GM12865 (cell line): ENCODE measurements around the gene WDR73.
"Not testable (repeated sequence)": the region's sequence is repeated elsewhere in the genome, so short reads cannot be mapped to it uniquely, and the experiment has no call there.

Experiments
- DNase-seq: peaks from one replicate; pipeline ENCODE4 v3.0.0; 2010; ENCODE audit warnings: low read depth
- H3K4me3 ChIP-seq: 2 replicates; pipeline ENCODE4 v1.5.1; 2011; ENCODE audit warnings: mild to moderate bottlenecking, low read depth, low read length, control low read depth
- CTCF ChIP-seq: IDR thresholded peaks from 2 replicates; pipeline ENCODE4 v1.5.1; 2011; ENCODE audit warnings: low read length, control low read depth, low read depth, inconsistent platforms; ENCODE audit not compliant: insufficient read depth; ENCODE audit errors: missing control alignments

The WDR73 gene

DNA sequence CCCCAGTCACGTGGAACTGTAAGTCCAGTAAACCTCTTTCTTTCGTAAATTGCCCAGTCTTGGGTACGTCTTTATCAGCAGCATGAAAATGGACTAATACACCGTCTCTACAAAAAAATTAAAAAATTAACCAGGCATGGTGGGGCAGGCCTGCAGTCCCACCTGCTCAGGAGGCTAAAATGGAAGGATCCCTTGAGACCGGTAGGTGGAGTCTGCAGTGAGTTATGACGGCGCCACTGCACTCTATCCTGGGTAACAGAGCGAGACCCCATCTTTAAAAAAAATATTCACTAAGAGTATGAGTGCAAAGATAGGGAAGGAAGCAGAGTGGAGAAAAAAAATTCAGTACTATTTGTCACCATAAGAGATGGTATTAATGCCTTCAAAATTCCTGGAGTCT is 36.3 kb upstream of the WDR73 start:
- no peak overlapping the region for H3K4me3 ChIP-seq
- no peak for TF ChIP-seq CTCF
- DNase-seq, result no peak

DNA sequence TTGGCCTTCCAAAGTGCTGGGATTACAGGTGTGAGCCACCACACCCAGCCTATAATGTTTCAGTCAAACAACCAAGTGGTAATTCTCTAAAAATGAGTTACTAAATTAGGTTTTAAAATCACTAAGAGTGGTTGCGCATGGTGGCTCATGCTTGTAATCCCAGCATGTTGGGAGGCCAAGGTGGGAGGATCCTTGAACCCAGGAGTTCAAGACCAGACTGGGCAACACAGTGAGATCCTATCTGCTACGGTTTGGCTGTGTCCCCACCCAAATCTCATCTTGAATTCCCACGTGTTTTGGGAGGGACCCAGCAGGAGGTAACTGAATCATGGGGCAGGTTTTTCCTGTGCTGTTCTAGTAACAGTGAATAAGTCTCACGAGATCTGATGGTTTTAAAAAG is 35.8 kb upstream of the WDR73 start:
- H3K4me3 ChIP-seq, result no peak overlapping the region
- TF ChIP-seq CTCF, result no peak
- no peak for DNase-seq

DNA sequence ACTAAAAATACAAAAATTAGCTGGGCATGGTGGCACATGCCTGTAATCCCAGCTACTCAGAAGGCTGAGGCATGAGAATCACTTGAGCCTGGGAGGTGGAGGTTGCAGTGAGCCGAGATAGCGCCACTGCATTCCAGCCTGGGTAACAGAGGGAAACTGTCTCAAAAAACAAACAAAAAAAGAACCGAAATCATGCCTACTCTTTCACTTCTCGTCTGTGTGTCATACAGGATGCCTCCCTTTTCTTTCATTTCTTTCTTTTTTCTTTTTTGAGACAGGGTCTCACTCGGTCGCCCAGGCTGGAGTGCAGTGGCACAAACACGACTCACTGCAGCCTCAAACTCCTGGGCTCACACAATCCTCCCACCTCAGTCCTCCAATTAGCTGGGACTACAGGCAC is 32.4 kb upstream of the WDR73 start:
- DNase-seq, result peak; percentile 11
- H3K4me3 ChIP-seq, result not testable (repeated sequence)

DNA sequence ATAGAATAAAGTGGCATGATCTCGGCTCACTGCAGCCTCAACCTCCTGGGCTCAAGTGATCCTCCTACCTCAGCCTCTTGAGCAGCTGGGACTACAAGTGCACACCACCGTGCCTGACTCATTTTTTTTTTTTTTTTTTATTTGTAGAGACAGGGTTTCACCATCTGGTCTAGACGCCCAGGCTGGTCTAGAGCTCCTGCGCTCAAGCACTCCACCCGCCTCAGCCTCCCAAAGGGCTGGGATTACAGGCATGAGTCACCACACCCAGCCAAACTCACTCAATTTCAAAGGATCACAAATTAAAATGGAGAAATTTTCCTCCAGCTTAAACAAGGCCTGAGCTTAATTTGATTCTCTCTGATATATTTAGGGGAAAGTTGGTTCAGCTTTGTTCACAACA is 31.2 kb upstream of the WDR73 start:
- TF ChIP-seq CTCF, result no peak
- H3K4me3 ChIP-seq, result no peak overlapping the region
- no peak for DNase-seq

GRCh38 chr15:84684092-84684491 is 30.0 kb upstream of the WDR73 start:
- TF ChIP-seq CTCF, result no peak
- DNase-seq, result no peak
- H3K4me3 ChIP-seq, result no peak overlapping the region

DNA sequence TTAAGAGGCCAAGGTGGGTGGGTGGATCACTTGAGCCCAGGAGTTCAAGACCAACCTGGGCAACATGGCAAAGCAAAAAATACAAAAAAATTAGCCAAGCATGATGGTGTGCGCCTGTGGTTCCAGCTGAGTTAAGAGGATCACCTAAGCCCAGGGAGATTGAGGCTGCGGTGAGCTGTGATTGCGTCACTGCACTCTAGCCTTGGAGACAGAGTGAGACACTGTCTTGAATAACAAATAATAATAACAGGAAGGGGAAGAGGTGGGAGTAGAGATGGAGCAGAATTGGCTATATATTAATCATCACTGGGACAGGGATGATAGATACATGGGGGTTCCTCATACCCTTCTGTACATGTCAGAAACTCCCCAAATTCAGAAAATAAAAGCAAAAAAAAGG is 27.7 kb upstream of the WDR73 start:
- no peak for TF ChIP-seq CTCF
- H3K4me3 ChIP-seq, result no peak overlapping the region
- DNase-seq, result no peak

GRCh38 chr15:84671211-84671610 is 17.1 kb upstream of the WDR73 start:
- no peak for TF ChIP-seq CTCF
- no peak overlapping the region for H3K4me3 ChIP-seq
- no peak for DNase-seq

DNA sequence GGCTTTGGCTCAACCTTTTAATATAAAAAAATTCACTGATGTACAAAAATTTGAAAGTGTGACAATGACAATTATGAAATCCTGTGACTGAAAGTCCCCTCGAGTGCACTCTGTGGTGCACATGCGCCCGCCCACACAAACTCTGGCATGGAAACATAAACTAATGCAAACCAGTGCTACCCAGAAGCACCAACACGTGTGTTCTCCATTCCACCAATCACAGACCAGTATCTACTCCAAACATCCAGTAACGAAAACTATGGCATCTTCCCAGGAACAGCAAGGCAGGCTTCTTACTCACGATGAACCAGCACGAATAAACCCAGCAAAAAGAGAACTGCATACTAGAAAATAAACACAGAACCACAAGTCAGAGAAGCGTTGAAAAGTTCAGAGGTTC is 15.6 kb upstream of the WDR73 start:
- DNase-seq, result no peak
- no peak for TF ChIP-seq CTCF

More for the DNA sequence above, 15.6 kb upstream of the WDR73 start:
- H3K4me3 ChIP-seq, result no peak overlapping the region
